ENCODE results near the gene PPP1R14C. TPM values are rescaled to one million over a fixed set of nuclear protein-coding genes. Genes with fewer than 3 reads are reported as not detected.

PPP1R14C gene
- total and polyA plus RNA-seq, 7 donors: under 0.01 to 37.0 (median 19.8) TPM; not detected in 2

- intact Hi-C loops (cut with DNase I): no loop called here
- Histone ChIP-seq H3K27ac (no peak overlapping the region), H3K4me1 (peaks cover 0 to 21% (median 14%) of the 10 kb centered on the region in 4 donors), H3K36me3 (no peaks in the 10 kb centered on the region), H3K27me3 (no peaks in the 10 kb centered on the region), H3K4me3 (no peak overlapping the region), H3K9me3 (no peaks in the 10 kb centered on the region)
- no peak for TF ChIP-seq POLR2A (IDR thresholded peaks at IDR 0.05)
- TF ChIP-seq EP300 (IDR thresholded peaks at IDR 0.05): no peak
- TF ChIP-seq CTCF (IDR thresholded peaks at IDR 0.05): no peak
- no peak for TF ChIP-seq POLR2AphosphoS5 (IDR thresholded peaks at IDR 0.05)
- 94 to 100% methylated on average over 1 of the region's 1 CpG for WGBS, 2 donors
- no peak for DNase-seq
Measured at GRCh38 chr6:150280703-150281102, 137.9 kb downstream of the PPP1R14C start.

DNA sequence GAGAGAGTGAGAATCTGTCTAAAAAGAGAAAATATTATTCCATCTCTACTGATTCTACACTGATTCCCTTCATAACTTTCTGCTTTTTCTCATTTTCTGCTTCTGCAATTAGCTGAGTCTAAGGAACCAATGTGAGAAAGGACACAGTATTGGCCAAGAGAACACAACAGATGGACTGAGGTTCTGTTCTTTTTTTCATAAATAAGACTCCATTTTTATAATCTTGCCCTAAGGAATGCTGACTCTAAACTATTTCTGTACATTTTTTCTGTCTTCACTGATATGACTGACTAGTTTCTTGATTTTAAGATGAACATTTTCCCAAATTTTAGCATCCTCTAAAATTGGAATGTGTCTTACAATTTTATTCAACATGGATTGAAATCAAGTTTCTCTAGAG lies 138.9 kb downstream of the PPP1R14C start:
- H3K36me3 ChIP-seq: no peaks in the 10 kb centered on the region
- intact Hi-C loops (cut with DNase I): no loop called here
- TF ChIP-seq POLR2A (IDR thresholded peaks at IDR 0.05) (no peak), POLR2AphosphoS5 (IDR thresholded peaks at IDR 0.05) (no peak), EP300 (IDR thresholded peaks at IDR 0.05) (no peak), CTCF (IDR thresholded peaks at IDR 0.05) (no peak)
- H3K4me3 ChIP-seq: no peak overlapping the region
- H3K4me1 ChIP-seq: peaks cover 0 to 16% (median 9%) of the 10 kb centered on the region in 4 donors
- H3K9me3 ChIP-seq: no peaks in the 10 kb centered on the region
- no peaks in the 10 kb centered on the region for H3K27me3 ChIP-seq
- DNase-seq: no peak
- no peak overlapping the region for H3K27ac ChIP-seq

- no peaks in the 10 kb centered on the region for H3K27me3 ChIP-seq
- no peak for TF ChIP-seq EP300 (IDR thresholded peaks at IDR 0.05)
- TF ChIP-seq POLR2AphosphoS5 (IDR thresholded peaks at IDR 0.05): no peak
- no peaks in the 10 kb centered on the region for H3K9me3 ChIP-seq
- no peak for DNase-seq
- H3K27ac ChIP-seq: no peak overlapping the region
- peaks cover 0 to 6% (median under 1%) of the 10 kb centered on the region in 4 donors for H3K4me1 ChIP-seq
- intact Hi-C loops (cut with DNase I): no loop called here
- no peak overlapping the region for H3K4me3 ChIP-seq
- no peaks in the 10 kb centered on the region for H3K36me3 ChIP-seq
Measured at GRCh38 chr6:150282806-150283205, 140.0 kb downstream of the PPP1R14C start.

DNA sequence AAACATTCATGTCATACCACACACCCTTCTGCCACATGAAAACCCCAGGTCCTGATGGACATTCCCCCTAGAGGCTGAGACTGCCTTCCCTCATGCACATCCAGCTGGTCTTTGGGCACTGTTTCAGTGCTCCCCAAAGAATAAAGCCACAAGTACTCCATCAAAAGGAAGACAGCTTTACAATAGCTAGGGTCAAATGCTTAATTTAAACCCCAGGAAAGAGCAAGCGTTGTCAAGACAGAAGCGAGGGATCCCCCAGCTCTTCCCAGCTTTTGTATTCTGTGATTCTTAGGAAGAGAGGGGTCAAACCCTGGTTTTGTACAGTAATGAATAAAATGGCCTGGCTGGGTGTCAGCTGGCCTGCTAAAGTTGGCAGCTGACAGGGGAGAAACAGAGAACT lies 143.6 kb downstream of the PPP1R14C start:
- no peaks in the 10 kb centered on the region for H3K36me3 ChIP-seq
- WGBS, 2 donors: 83 to 92% methylated on average over 2 of the region's 2 CpGs
- no peaks in the 10 kb centered on the region for H3K9me3 ChIP-seq
- DNase-seq: no peak
- TF ChIP-seq CTCF (IDR thresholded peaks at IDR 0.05) (no peak), EP300 (IDR thresholded peaks at IDR 0.05) (no peak), POLR2A (IDR thresholded peaks at IDR 0.05) (no peak), POLR2AphosphoS5 (IDR thresholded peaks at IDR 0.05) (no peak)
- H3K27me3 ChIP-seq: no peaks in the 10 kb centered on the region
- no peaks in the 10 kb centered on the region for H3K4me1 ChIP-seq
- no peak overlapping the region for H3K4me3 ChIP-seq
- intact Hi-C loops (cut with DNase I): no loop called here
- H3K27ac ChIP-seq: no peak overlapping the region

- no peak for TF ChIP-seq CTCF (IDR thresholded peaks at IDR 0.05)
- WGBS, 2 donors: 90 to 95% methylated on average over 2 of the region's 2 CpGs
Measured at GRCh38 chr6:150286912-150287311, 144.1 kb downstream of the PPP1R14C start.

More at GRCh38 chr6:150286912-150287311, 144.1 kb downstream of the PPP1R14C start:
- Histone ChIP-seq H3K27me3 (no peaks in the 10 kb centered on the region), H3K4me3 (no peak overlapping the region), H3K9me3 (no peaks in the 10 kb centered on the region), H3K4me1 (no peaks in the 10 kb centered on the region), H3K27ac (no peak overlapping the region), H3K36me3 (no peaks in the 10 kb centered on the region)
- intact Hi-C loops (cut with DNase I): no loop called here
- DNase-seq: no peak
